Kidney (tissue), 14 donors: ENCODE data around the gene DAZAP1. TPM values are rescaled to one million over a fixed set of nuclear protein-coding genes. Genes with fewer than 3 reads are reported as not detected.
A peak's percentile ranks its signal among the peaks of the same experiment; 100 is the strongest.

Experiments
- DNase-seq, 5 donors: peaks; one replicate each; pipeline ENCODE4 v3.0.0-alpha.2; 2013 to 2020
- FAIRE-seq: peaks from 2 replicates; lab custom pipeline; 2012; peaks lifted over from hg19 to GRCh38; lab: Jason Lieb, UNC
- H3K27ac ChIP-seq, 2 donors: one replicate each; pipeline ENCODE4 v1.7.0; 2013; ENCODE audit warnings: low read depth in 2 of 2, low read length in 2 of 2, inconsistent platforms in 1 of 2
- H3K27me3 ChIP-seq: one replicate; pipeline ENCODE4 v1.7.1; 2013; ENCODE audit warnings: low read length, inconsistent platforms; ENCODE audit not compliant: control insufficient read depth, insufficient read depth
- H3K36me3 ChIP-seq, 3 donors: one replicate each; pipeline versions ENCODE4 v1.7.0 to v1.7.1; 2013; ENCODE audit warnings: low read length in 3 of 3, control low read depth in 1 of 3, inconsistent platforms in 1 of 3; ENCODE audit not compliant: insufficient read depth in 3 of 3, control insufficient read depth in 2 of 3
- H3K4me1 ChIP-seq, 3 donors: one replicate each; pipeline versions ENCODE4 v1.7.0 to v1.7.1; 2013; ENCODE audit warnings: low read length in 3 of 3, inconsistent platforms in 1 of 3, low read depth in 1 of 3; ENCODE audit not compliant: control insufficient read depth in 2 of 3, insufficient read depth in 2 of 3
- H3K4me3 ChIP-seq, 3 donors: one replicate each; pipeline versions ENCODE4 v1.7.0 to v1.8.1; 2013; ENCODE audit warnings: low read length in 3 of 3, control low read depth in 1 of 3, inconsistent platforms in 1 of 3
- H3K9ac ChIP-seq, 3 donors: one replicate each; pipeline versions ENCODE4 v1.7.0 to v1.7.1; 2013; ENCODE audit warnings: low read length in 3 of 3, control low read depth in 1 of 3, inconsistent platforms in 1 of 3
- H3K9me3 ChIP-seq, 3 donors: one replicate each; pipeline versions ENCODE4 v1.7.0 to v1.7.1; 2013; ENCODE audit warnings: low read length in 3 of 3, control low read depth in 1 of 3, inconsistent platforms in 1 of 3; ENCODE audit not compliant: control insufficient read depth in 2 of 3, insufficient read depth in 1 of 3
- CTCF ChIP-seq: IDR thresholded peaks from 3 replicates; pipeline ENCODE4 v1.5.1; 2012; ENCODE audit warnings: mild to moderate bottlenecking, moderate library complexity, borderline replicate concordance; ENCODE audit not compliant: insufficient read depth; ENCODE audit errors: extremely low read depth
- intact Hi-C: fragments of 100-400 bp; cut with DNase I; formaldehyde crosslinking; loops from one replicate; pipeline ENCODE4 v1.11.1; 2022
- polyA plus RNA-seq: library from polyadenylated mRNA; stranded (reverse); fragments of 350-450 nt; fragmentation: Illumina TruSeq; extraction: RNeasy Lipid Tissue Mini Kit (QIAGEN cat#74804); gene quantifications from one replicate; pipeline ENCODE4 v1.2.3, GENCODE V29; 2014; ENCODE audit warnings: low read depth, low replicate concordance; ENCODE audit not compliant: insufficient read depth
- total RNA-seq: library from RNA; stranded (reverse); fragmentation: NEBNext Ultra II Directional; extraction: Animal tissue kit (Norgen Biotek cat#: 25700); gene quantifications from one replicate; pipeline ENCODE4 v1.2.1, GENCODE V29; 2021
- donor health status: control.
- donor health status: control.
- donor health status: control.
- donor health status: control.
- donor health status: control.
- donor health status: DM: yes; HTN: yes; CAD: no.
- donor health status: Normal renal cell carcinoma (clear cell type).

DAZAP1 gene
- total and polyA plus RNA-seq, 2 donors from 2014 or later = 47.7 to 98.5 TPM

- intact Hi-C loops = no loop called here
- no peaks in the 10 kb centered on the region for H3K4me1 ChIP-seq
- H3K36me3 ChIP-seq = peaks cover 3 to 26% (median 17%) of the 10 kb centered on the region in 3 donors
- TF ChIP-seq CTCF = no peak
- H3K9me3 ChIP-seq = no peaks in the 10 kb centered on the region
- no peak overlapping the region for H3K4me3 ChIP-seq
- no peak overlapping the region for H3K9ac ChIP-seq
- no peak for FAIRE-seq
- H3K27me3 ChIP-seq = no peaks in the 10 kb centered on the region
- DNase-seq = peak in 1 of 5 donors; percentile 63
- H3K27ac ChIP-seq = no peak overlapping the region
Observed at GRCh38 chr19:1393841-1394240, 13.5 kb upstream of the DAZAP1 start.

DNA sequence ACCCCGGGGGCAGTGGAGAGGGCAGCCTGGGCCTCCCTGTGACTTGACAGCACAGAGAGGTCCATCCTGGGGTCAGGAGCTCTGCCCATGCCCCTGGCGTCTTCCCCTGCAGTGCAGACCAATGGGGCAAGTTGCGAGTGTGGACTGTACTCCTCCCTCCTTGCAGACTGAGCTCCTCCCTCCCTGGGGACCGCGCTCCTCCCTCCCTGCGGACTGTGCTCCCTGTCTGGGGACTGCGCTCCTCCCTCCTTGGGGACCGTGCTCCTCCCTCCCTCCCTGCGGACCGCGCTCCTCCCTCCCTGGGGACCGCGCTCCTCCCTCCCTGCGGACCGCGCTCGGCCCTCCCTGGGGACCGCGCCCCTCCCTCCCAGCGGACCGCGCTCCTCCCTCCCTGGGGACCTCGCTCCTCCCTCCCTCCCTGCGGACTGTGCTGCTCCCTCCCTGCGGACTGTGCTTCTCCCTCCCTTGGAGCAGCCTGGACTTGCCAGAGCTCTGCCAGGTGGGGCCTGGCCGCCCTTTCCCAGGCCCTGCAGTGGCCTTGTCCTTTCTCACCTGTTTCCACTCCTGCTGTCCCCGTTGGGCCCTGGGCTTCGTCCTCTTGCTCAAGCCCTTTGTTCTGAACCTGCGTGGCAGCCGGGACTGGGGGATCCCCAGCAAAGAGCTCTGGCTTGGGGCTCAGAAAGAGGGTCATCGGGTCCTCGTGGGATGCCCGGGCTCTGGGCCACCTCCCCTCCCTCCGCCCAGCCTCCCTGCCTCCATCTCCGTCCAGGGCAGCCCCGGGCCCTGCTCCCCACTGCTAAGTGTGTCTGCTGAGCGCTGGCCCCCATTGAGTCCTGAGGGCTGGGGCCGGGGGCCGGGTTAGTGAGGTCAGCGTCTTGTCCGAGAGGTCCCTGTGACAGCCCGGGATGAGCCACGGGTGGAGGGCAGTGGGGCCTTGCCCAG, 12.9 kb upstream of the DAZAP1 start:
- H3K4me3 ChIP-seq = no peak overlapping the region
- H3K27ac ChIP-seq = no peak overlapping the region
- intact Hi-C loops = no loop called here
- no peak overlapping the region for H3K9ac ChIP-seq
- H3K4me1 ChIP-seq = no peaks in the 10 kb centered on the region
- no peak for TF ChIP-seq CTCF
- H3K9me3 ChIP-seq = no peaks in the 10 kb centered on the region
- DNase-seq (peak in 4 of 5 donors; percentile 38 to 72 (median 60)), FAIRE-seq (no peak)
- H3K36me3 ChIP-seq = peaks cover 0 to 19% (median 12%) of the 10 kb centered on the region in 3 donors
- H3K27me3 ChIP-seq = no peaks in the 10 kb centered on the region

DNA sequence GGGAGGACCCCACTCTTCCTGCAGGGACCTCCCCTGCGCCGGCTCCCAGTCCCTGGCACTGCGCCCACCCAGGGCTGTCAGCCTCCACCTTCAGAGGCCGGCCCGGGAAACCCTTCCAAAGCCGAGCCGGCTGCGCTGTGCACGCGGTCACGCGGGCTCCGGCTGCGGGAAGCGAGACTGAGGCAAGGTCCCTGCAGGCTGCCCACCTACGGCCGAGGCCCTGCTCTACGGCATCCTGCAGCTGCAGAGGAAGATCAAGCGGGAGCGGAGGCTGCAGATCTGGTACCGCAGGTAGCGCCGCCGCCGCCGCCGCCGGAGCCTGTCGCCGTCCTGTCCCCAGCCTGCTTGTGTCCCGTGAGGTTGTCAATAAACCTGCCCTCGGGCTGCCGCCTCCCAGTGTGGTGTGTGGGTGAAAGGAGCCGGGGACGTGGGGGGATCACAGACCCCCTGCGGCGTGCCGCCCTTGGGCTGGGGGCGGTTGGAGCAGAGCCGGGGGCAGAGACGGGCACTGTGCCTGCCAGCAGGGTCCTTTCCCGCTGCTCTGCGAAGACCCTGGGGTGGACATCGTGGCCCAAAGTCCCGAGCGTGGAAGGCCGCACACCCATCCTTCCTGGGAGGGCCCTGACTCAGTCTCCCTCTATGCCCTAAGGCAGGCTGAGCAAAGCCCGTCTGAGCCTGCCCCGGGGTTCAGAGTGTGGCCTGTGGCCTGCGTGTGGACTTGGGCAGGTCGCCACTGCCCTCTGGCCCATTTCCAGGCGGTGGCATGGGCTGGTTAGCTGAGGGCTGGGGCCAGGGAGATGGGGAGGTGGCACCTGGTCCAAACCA, 12.0 kb upstream of the DAZAP1 start:
- H3K4me3 ChIP-seq = no peak overlapping the region
- peaks cover 0 to 15% (median 12%) of the 10 kb centered on the region in 3 donors for H3K36me3 ChIP-seq
- peak in 1 of 5 donors; percentile 74 for DNase-seq
- H3K9ac ChIP-seq = no peak overlapping the region
- H3K4me1 ChIP-seq = peaks cover 0 to 3% (median 0%) of the 10 kb centered on the region in 3 donors
- TF ChIP-seq CTCF = no peak
- no peak overlapping the region for H3K27ac ChIP-seq
- H3K9me3 ChIP-seq = no peaks in the 10 kb centered on the region
- no peaks in the 10 kb centered on the region for H3K27me3 ChIP-seq
- intact Hi-C loops = no loop called here
- FAIRE-seq = no peak
